ENCODE measurements around the gene GATAD2A.

GRCh38 chr19:19553670-19554069, 148.2 kb downstream of the GATAD2A start:
- TF ChIP-seq POLR2A (IDR thresholded peaks at IDR 0.05; ENCODE audit: low read length) (no peak), GATA1 (IDR thresholded peaks at IDR 0.05; ENCODE audit: low read depth, low read length) (no peak)
